Fibroblast of lung (primary cell): ENCODE data around the gene RGS14.

Experiments used
- CTCF ChIP-seq, 2 donors: IDR thresholded peaks in 1 of 2; conservative IDR thresholded peaks in 1 of 2; 1 replicate in 1 of 2; 2 replicates in 1 of 2; pipeline ENCODE4 v1.5.1; 2011 to 2012; ENCODE audit warnings: low read length in 2 of 2, control low read depth in 1 of 2, inconsistent platforms in 1 of 2, low read depth in 1 of 2, mild to moderate bottlenecking in 1 of 2
- EZH2 ChIP-seq: IDR thresholded peaks from 2 replicates; pipeline ENCODE4 v1.5.1; 2012; ENCODE audit warnings: low read length, control low read depth, mild to moderate bottlenecking; ENCODE audit errors: missing control alignments

GRCh38 chr5:177359860-177360259, 2.1 kb downstream of the RGS14 start:
- TF ChIP-seq CTCF (conservative IDR thresholded peaks at IDR 0.05 in 1 of 2, IDR thresholded peaks at IDR 0.05 in 1 of 2; ENCODE audit: low read depth in 1 of 2, low read length in 2 of 2): no peak
- TF ChIP-seq EZH2: no peak
